Pancreas (tissue), 10 donors: ENCODE data around the gene GLYATL3. TPM values are rescaled to one million over a fixed set of nuclear protein-coding genes. Genes with fewer than 3 reads are reported as not detected.

Experiments
- ATAC-seq, 4 donors: fragments of 200-7000 bp; cut with Tn5 transposase; one replicate each; pipeline versions ENCODE4 v1.8.0 to v1.9.1; 2020; ENCODE audit warnings: mild to moderate bottlenecking in 4 of 4, moderate library complexity in 4 of 4
- DNase-seq, 6 donors: peaks; one replicate each; pipeline ENCODE4 v3.0.0-alpha.2; 2020
- FAIRE-seq: peaks from 2 replicates; lab custom pipeline; 2012; peaks lifted over from hg19 to GRCh38; lab: Jason Lieb, UNC
- H3K27ac ChIP-seq, 4 donors: fragments of 200-600 bp; sonication (generic); 1 replicate in 3 of 4; 2 replicates in 1 of 4; pipeline versions ENCODE4 v1.5.0 to v1.8.0; 2020
- H3K27me3 ChIP-seq, 4 donors: fragments of 200-600 bp; one replicate each; pipeline ENCODE4 v1.8.0; 2021
- H3K36me3 ChIP-seq, 3 donors: fragments of 200-600 bp; sonication (generic) in 1 of 3; one replicate each; pipeline versions ENCODE4 v1.5.0 to v1.8.0; 2020 to 2021
- H3K4me1 ChIP-seq, 3 donors: fragments of 200-600 bp; one replicate each; pipeline ENCODE4 v1.8.0; 2021
- H3K4me3 ChIP-seq, 4 donors: fragments of 200-600 bp; sonication (generic) in 2 of 4; one replicate each; pipeline versions ENCODE4 v1.5.0 to v1.8.0; 2020 to 2021
- H3K9me3 ChIP-seq, 4 donors: fragments of 200-600 bp; one replicate each; pipeline ENCODE4 v1.8.0; 2021
- CTCF ChIP-seq, 4 donors: fragments of 200-600 bp; sonication (generic) in 3 of 4; IDR thresholded peaks; one replicate each; pipeline versions ENCODE4 v1.5.0 to v1.8.0; 2021; ENCODE audit warnings: antibody characterized with exemption in 4 of 4
- WGBS, 2 donors: extraction: QIAGEN DNeasy Blood & Tissue Kit; methylation state at CpG; one replicate each; pipeline ENCODE4 v1.1.7; 2013; 5-methylcytosine and 5-hydroxymethylcytosine counted together
- intact Hi-C, 3 donors: fragments of 100-400 bp; cut with DNase I; formaldehyde crosslinking; loops; one replicate each; pipeline versions ENCODE4 v1.11.1 to v1.14.2; 2022
- polyA plus RNA-seq, 2 donors: library from polyadenylated mRNA; stranded (reverse); fragments of 200-250 nt; gene quantifications; one replicate each; pipeline ENCODE4 v1.2.3, GENCODE V29; 2013
- total RNA-seq, 6 donors: library from RNA; stranded (reverse); fragmentation: NEBNext Ultra II Directional in 4 of 6; extraction: Animal tissue kit (Norgen Biotek cat#: 25700) in 4 of 6; gene quantifications; one replicate each; pipeline versions ENCODE4 v1.2.1 to v1.2.4, GENCODE V29; 2021 to 2023
- donor health status: healthy with polysubstance abuse.
- donor health status: DM: no; HTN: no; CAD: no; lungs with moderate emphysema.
- donor health status: DM: no; HTN: no; CAD: no.
- donor health status: control.
- donor health status: control.
- donor health status: Bipolar disorder and iron deficiency.
- donor health status: DM: yes; HTN: yes; CAD: no.
- donor health status: DM: no; HTN: no; CAD: no.
- donor health status: DM: no; HTN: no; CAD: no.
- donor health status: DM: yes; HTN: yes; CAD: no.

GLYATL3 gene
- total and polyA plus RNA-seq, 8 donors = 0.09 TPM; not detected in 7

GRCh38 chr6:49524541-49524940 is 24.8 kb downstream of the GLYATL3 start:
- 34 to 42% methylated on average over 7 of the region's 7 CpGs for WGBS, 2 donors
- Histone ChIP-seq H3K27me3 (no peaks in the 10 kb centered on the region), H3K9me3 (no peaks in the 10 kb centered on the region), H3K36me3 (no peaks in the 10 kb centered on the region), H3K4me1 (peaks cover 5 to 18% (median 15%) of the 10 kb centered on the region in 3 donors), H3K4me3 (no peak overlapping the region), H3K27ac (peak overlapping the region in 2 of 4 donors; percentile 20 to 50)
- peak; percentile 75 to 83 (median 79) for ATAC-seq
- peak in 4 of 6 donors; percentile 55 to 66 (median 62) for DNase-seq
- TF ChIP-seq CTCF (IDR thresholded peaks at IDR 0.05) = no peak
- no peak for FAIRE-seq
- intact Hi-C loops = no loop called here

- H3K27me3 ChIP-seq = no peaks in the 10 kb centered on the region
- no peak for TF ChIP-seq CTCF (IDR thresholded peaks at IDR 0.05)
- DNase-seq (no peak), ATAC-seq (no peak), FAIRE-seq (no peak)
- H3K27ac ChIP-seq = no peak overlapping the region
- peaks cover 5 to 18% (median 15%) of the 10 kb centered on the region in 3 donors for H3K4me1 ChIP-seq
- 86 to 91% methylated on average over 12 of the region's 12 CpGs for WGBS, 2 donors
- no peaks in the 10 kb centered on the region for H3K9me3 ChIP-seq
- H3K36me3 ChIP-seq = no peaks in the 10 kb centered on the region
- intact Hi-C loops = no loop called here
- no peak overlapping the region for H3K4me3 ChIP-seq
Measured at GRCh38 chr6:49526598-49526997, 26.9 kb downstream of the GLYATL3 start.

GRCh38 chr6:49527320-49527719 is 27.6 kb downstream of the GLYATL3 start:
- 42 to 62% methylated on average over 1 of the region's 1 CpG for WGBS, 2 donors
- no peaks in the 10 kb centered on the region for H3K36me3 ChIP-seq
- no peak overlapping the region for H3K27ac ChIP-seq
- no peak for FAIRE-seq
- no peak for TF ChIP-seq CTCF (IDR thresholded peaks at IDR 0.05)
- peaks cover 5 to 16% (median 8%) of the 10 kb centered on the region in 3 donors for H3K4me1 ChIP-seq
- no peak for ATAC-seq
- H3K9me3 ChIP-seq = no peaks in the 10 kb centered on the region
- no peaks in the 10 kb centered on the region for H3K27me3 ChIP-seq
- no peak overlapping the region for H3K4me3 ChIP-seq
- intact Hi-C loops = no loop called here
- DNase-seq = no peak

- FAIRE-seq (no peak), DNase-seq (no peak), ATAC-seq (no peak)
- Histone ChIP-seq H3K36me3 (no peaks in the 10 kb centered on the region), H3K9me3 (no peaks in the 10 kb centered on the region), H3K27ac (no peak overlapping the region), H3K4me3 (no peak overlapping the region), H3K27me3 (no peaks in the 10 kb centered on the region), H3K4me1 (peaks cover 2 to 4% (median 4%) of the 10 kb centered on the region in 3 donors)
- no peak for TF ChIP-seq CTCF (IDR thresholded peaks at IDR 0.05)
- WGBS, 2 donors = 58 to 65% methylated on average over 3 of the region's 3 CpGs
- intact Hi-C loops = no loop called here
Measured at GRCh38 chr6:49528571-49528970, 28.8 kb downstream of the GLYATL3 start.

GRCh38 chr6:49530141-49530776 is 30.5 kb downstream of the GLYATL3 start:
- TF ChIP-seq CTCF (IDR thresholded peaks at IDR 0.05) = no peak
- ATAC-seq = no peak
- no peak for DNase-seq
- Histone ChIP-seq H3K9me3 (no peaks in the 10 kb centered on the region), H3K4me3 (no peak overlapping the region), H3K27me3 (no peaks in the 10 kb centered on the region), H3K4me1 (no peaks in the 10 kb centered on the region), H3K36me3 (no peaks in the 10 kb centered on the region), H3K27ac (no peak overlapping the region)
- intact Hi-C loops = loop anchor here in 2 of 3 donors (5.0 to 10.0 kb wide), 2 partner anchors 75 to 77 kb away; no protein-coding TSS in a partner anchor
- 68 to 85% methylated on average over 2 of the region's 2 CpGs for WGBS, 2 donors
- FAIRE-seq = no peak
